Measurements from ENCODE around the gene HMX2. TPM values are rescaled to one million over a fixed set of nuclear protein-coding genes. Genes with fewer than 3 reads are reported as not detected.

The HMX2 gene
- 0.07 to 0.11 TPM (median 0.08 TPM) in 3 of 5 replicates, not detected in the others for total RNA-seq (2022; extraction: Qiagen RNA extraction)

GRCh38 chr10:123147635-123148413, at the start of gene HMX2:
TSS of gene HMX2 (plus strand) at chr10:123148136. CDS start at chr10:123148379, 243 bp downstream.

GRCh38 chr10:123135415-123136141, 12.4 kb upstream of the HMX2 start, which contains the start of gene HMX3:
TSS of gene HMX3 (plus strand) at chr10:123135970. CDS start at chr10:123136051, 81 bp downstream.

GRCh38 chr10:123154092-123154710, 6.3 kb downstream of the HMX2 start, which contains the start of gene BUB3:
TSS of gene BUB3 (plus strand) at chr10:123154402. CDS start at chr10:123154918, 516 bp downstream.

Other genes with a start within 250 kb of the HMX2 start
- not detected in 5 replicates for gene FAM24A, start 237.5 kb upstream of the HMX2 start, total RNA-seq (2022; extraction: Qiagen RNA extraction)
- 6.6 to 8.8 TPM (median 7.8 TPM) in 5 replicates for gene C10orf88, start 193.9 kb upstream of the HMX2 start, total RNA-seq (2022; extraction: Qiagen RNA extraction)
- gene PSTK, start 167.7 kb upstream of the HMX2 start, total RNA-seq (2022; extraction: Qiagen RNA extraction), result 3.4 to 4.7 TPM (median 3.7 TPM) in 5 replicates
- 5.4 to 7.9 TPM (median 5.9 TPM) in 5 replicates for gene IKZF5, start 139.3 kb upstream of the HMX2 start, total RNA-seq (2022; extraction: Qiagen RNA extraction)
- 6.5 to 11.9 TPM (median 9.4 TPM) in 5 replicates for gene ACADSB, start 139.1 kb upstream of the HMX2 start, total RNA-seq (2022; extraction: Qiagen RNA extraction)
- gene HMX3, start 12.2 kb upstream of the HMX2 start, total RNA-seq (2022; extraction: Qiagen RNA extraction), result not detected in 5 replicates
- gene BUB3, start 6.3 kb downstream of the HMX2 start, total RNA-seq (2022; extraction: Qiagen RNA extraction), result 165 to 182 TPM (median 172 TPM) in 5 replicates

All from A549 treated with dexamethasone at 1 μM for 4 hours (cell line).